HFFc6 (cell line): Measurements from ENCODE around the gene FAM120A. TPM values are rescaled to one million over a fixed set of nuclear protein-coding genes. Genes with fewer than 3 reads are reported as not detected.
A peak's percentile ranks its signal among the peaks of the same experiment; 100 is the strongest.

ENCODE experiments used
- DNase-seq: peaks from one replicate; pipeline ENCODE4 v3.0.0-alpha.2; 2018
- H3K27ac Mint-ChIP-seq: 2 replicates; pipeline ENCODE4 v1.8.0; 2020; ENCODE audit warnings: mild to moderate bottlenecking, mixed read lengths
- H3K27me3 Mint-ChIP-seq: 2 replicates; pipeline ENCODE4 v1.8.0; 2021; ENCODE audit warnings: mild to moderate bottlenecking, moderate library complexity, mixed read lengths; ENCODE audit not compliant: insufficient read depth
- H3K36me3 Mint-ChIP-seq: 2 replicates; pipeline ENCODE4 v1.8.0; 2021; ENCODE audit warnings: low read depth, mixed read lengths
- H3K4me1 Mint-ChIP-seq: 2 replicates; pipeline ENCODE4 v1.8.0; 2020; ENCODE audit warnings: low read depth, mixed read lengths
- H3K4me3 Mint-ChIP-seq: 2 replicates; pipeline ENCODE4 v1.8.0; 2020; ENCODE audit warnings: mild to moderate bottlenecking, moderate library complexity, mixed read lengths
- H3K9me3 Mint-ChIP-seq: 2 replicates; pipeline ENCODE4 v1.8.0; 2020; ENCODE audit warnings: mild to moderate bottlenecking, mixed read lengths
- CTCF ChIP-seq: fragments of 200-600 bp; sonication (generic); IDR thresholded peaks from 2 replicates; pipeline ENCODE4 v1.5.0; 2021; ENCODE audit warnings: antibody characterized with exemption, mild to moderate bottlenecking
- total RNA-seq, 6 experiments: library from RNA; stranded (reverse); fragmentation: NEBNext Ultra II Directional; extraction: Animal tissue kit (Norgen Biotek cat#: 25700); gene quantifications; 2 replicates in 1 of 6; 3 replicates in 5 of 6; pipeline ENCODE4 v1.2.3, GENCODE V29; 2021

The FAM120A gene
- total RNA-seq, 6 experiments from 2014 or later, result 139 to 161 (median 155) TPM

GRCh38 chr9:93461821-93462220 lies 10.3 kb downstream of the FAM120A start:
- Mint-ChIP-seq H3K4me3 (no peak overlapping the region), H3K27ac (no peak overlapping the region), H3K36me3 (peaks cover 14% of the 10 kb centered on the region), H3K4me1 (peaks cover 78% of the 10 kb centered on the region), H3K27me3 (no peaks in the 10 kb centered on the region), H3K9me3 (no peaks in the 10 kb centered on the region)
- no peak for TF ChIP-seq CTCF
- DNase-seq, result no peak

GRCh38 chr9:93463638-93464248 lies 12.3 kb downstream of the FAM120A start:
- H3K4me3 Mint-ChIP-seq, result no peak overlapping the region
- H3K9me3 Mint-ChIP-seq, result no peaks in the 10 kb centered on the region
- peaks cover 4% of the 10 kb centered on the region for H3K36me3 Mint-ChIP-seq
- peaks cover 78% of the 10 kb centered on the region for H3K4me1 Mint-ChIP-seq
- TF ChIP-seq CTCF, result no peak
- DNase-seq, result no peak
- no peaks in the 10 kb centered on the region for H3K27me3 Mint-ChIP-seq
- no peak overlapping the region for H3K27ac Mint-ChIP-seq

GRCh38 chr9:93464395-93464794 lies 12.9 kb downstream of the FAM120A start:
- DNase-seq, result no peak
- H3K27ac Mint-ChIP-seq, result peak overlapping the region; percentile 2; the same call in 1 of the 2 replicates
- H3K4me3 Mint-ChIP-seq, result no peak overlapping the region
- peaks cover 78% of the 10 kb centered on the region for H3K4me1 Mint-ChIP-seq
- no peaks in the 10 kb centered on the region for H3K36me3 Mint-ChIP-seq
- no peak for TF ChIP-seq CTCF
- no peaks in the 10 kb centered on the region for H3K9me3 Mint-ChIP-seq
- H3K27me3 Mint-ChIP-seq, result no peaks in the 10 kb centered on the region

GRCh38 chr9:93464876-93465275 lies 13.4 kb downstream of the FAM120A start:
- no peak for TF ChIP-seq CTCF
- Mint-ChIP-seq H3K4me1 (peaks cover 75% of the 10 kb centered on the region), H3K27me3 (no peaks in the 10 kb centered on the region), H3K27ac (peak overlapping the region; percentile 2; the same call in 1 of the 2 replicates), H3K36me3 (no peaks in the 10 kb centered on the region), H3K4me3 (no peak overlapping the region), H3K9me3 (no peaks in the 10 kb centered on the region)
- DNase-seq, result no peak

- Mint-ChIP-seq H3K27me3 (no peaks in the 10 kb centered on the region), H3K4me3 (no peak overlapping the region), H3K9me3 (no peaks in the 10 kb centered on the region), H3K36me3 (peaks cover 7% of the 10 kb centered on the region), H3K27ac (no peak overlapping the region), H3K4me1 (peaks cover 73% of the 10 kb centered on the region)
- no peak for DNase-seq
- no peak for TF ChIP-seq CTCF
These were observed 14.4 kb downstream of the FAM120A start for GRCh38 chr9:93465855-93466254.
